NCI-H2081 (cell line): ENCODE measurements around the gene MTX1.
"Not testable (repeated sequence)": the region's sequence is repeated elsewhere in the genome, so short reads cannot be mapped to it uniquely, and the experiment has no call there.

Source experiments
- DNase-seq, 2 experiments: peaks; one replicate each; lab custom pipeline; 2025; lab: John Stamatoyannopoulos, UW

Gene MTX1

GRCh38 chr1:155188268-155188667 lies 20.2 kb upstream of the MTX1 start:
- DNase-seq, result no peak

DNA sequence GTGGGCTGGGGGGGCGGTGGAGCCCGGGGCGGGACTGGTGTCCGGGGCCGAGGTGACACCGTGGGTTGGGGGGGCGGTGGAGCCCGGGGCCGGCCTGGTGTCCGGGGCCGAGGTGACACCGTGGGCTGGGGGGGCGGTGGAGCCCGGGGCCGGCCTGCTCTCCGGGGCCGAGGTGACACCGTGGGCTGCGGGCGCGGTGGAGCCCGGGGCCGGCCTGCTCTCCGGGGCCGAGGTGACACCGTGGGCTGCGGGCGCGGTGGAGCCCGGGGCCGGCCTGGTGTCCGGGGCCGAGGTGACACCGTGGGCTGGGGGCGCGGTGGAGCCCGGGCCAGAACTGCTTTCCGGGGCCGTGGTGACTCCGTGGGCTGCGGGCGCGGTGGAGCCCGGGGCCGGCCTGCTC lies 18.6 kb upstream of the MTX1 start:
- DNase-seq, result not testable (repeated sequence)

DNA sequence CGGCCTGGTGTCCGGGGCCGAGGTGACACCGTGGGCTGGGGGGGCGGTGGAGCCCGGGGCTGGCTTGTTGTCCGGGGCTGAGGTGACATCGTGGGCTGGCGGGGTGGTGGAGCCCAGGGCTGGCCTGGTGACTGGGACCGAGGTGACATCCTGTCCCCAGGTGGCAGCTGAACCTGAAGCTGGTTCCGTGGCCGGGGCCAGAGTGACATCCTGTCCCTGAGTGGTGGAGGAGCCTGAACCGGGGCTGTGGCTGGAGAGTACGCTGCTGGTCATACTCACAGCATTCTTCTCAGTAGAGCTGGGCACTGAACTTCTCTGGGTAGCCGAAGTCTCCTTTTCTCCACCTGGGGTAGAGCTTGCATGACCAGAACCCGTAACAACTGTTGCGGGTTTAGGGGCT lies 16.6 kb upstream of the MTX1 start:
- no peak for DNase-seq

GRCh38 chr1:155192346-155193274 lies 15.9 kb upstream of the MTX1 start:
- DNase-seq, result peak; percentile 59 to 73

- peak; percentile 86 to 88 for DNase-seq
These were observed 15.1 kb upstream of the MTX1 start for GRCh38 chr1:155193275-155193990.

DNA sequence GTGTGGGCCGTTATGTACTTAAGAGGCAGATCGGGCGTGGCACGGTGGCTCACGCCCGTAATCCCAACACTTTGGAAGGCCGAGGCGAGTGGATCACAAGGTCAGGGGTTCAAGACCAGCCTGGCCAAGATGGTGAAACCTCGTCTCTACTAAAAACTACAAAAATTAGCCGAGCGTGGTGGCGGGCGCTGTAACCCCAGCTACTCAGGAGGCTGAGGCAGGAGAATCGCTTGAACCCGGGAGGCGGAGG lies 14.6 kb upstream of the MTX1 start:
- DNase-seq, result not testable (repeated sequence)

- no peak for DNase-seq
These were observed 13.0 kb upstream of the MTX1 start for GRCh38 chr1:155195201-155196102.

GRCh38 chr1:155196103-155196892 lies 12.2 kb upstream of the MTX1 start:
- no peak for DNase-seq

- DNase-seq, result no peak
These were observed 11.4 kb upstream of the MTX1 start for GRCh38 chr1:155196893-155197638.

DNA sequence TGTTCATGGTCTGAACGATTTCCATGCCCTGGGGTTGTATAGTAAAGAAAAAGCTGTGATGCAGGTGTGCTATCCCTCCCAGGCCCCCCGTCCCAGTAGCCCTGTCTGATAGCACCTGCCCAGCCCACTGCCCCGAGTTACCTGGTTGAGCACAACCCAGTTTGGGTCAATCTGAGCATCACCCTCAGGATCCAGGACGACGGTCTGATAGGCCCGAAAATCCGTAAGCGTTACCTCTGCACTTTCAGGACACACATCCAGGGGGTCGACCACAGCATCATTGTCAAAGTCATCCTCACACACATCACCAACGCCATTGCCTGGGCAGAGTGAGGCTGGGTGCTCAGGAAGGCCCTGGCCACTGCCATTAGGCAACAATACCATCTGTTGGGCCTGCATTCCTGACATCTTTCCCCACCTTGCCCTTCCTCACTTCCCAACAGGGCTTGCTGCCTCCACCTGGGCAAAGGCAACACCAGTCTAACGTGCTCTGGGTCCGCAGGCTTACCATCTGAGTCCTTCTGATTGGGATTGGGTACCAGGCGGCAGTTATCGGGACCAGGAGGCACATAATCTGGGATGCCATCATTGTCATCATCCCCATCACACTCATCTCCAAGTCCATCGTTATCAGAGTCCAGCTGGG lies 10.5 kb upstream of the MTX1 start:
- no peak for DNase-seq

GRCh38 chr1:155198547-155198906 lies 10.0 kb upstream of the MTX1 start:
- DNase-seq, result no peak

DNA sequence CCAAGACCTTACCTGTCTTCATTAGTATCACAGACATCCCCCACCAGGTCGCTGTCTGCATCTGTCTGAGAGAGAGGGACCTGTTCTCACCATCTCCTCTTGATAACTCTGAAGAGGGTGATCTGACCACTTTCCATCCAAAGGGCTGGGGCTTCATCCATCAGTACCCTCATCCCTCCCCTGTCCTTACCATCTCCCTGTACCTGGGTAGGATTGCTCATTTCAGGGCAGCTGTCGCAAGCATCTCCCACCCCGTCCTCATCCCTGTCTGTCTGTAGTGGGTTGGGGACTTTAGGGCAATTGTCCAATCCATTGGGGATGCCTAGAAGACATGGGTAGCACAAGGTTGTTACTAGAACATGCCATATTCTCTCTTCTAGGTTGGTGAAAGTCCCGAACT lies 8.7 kb upstream of the MTX1 start:
- no peak for DNase-seq

DNA sequence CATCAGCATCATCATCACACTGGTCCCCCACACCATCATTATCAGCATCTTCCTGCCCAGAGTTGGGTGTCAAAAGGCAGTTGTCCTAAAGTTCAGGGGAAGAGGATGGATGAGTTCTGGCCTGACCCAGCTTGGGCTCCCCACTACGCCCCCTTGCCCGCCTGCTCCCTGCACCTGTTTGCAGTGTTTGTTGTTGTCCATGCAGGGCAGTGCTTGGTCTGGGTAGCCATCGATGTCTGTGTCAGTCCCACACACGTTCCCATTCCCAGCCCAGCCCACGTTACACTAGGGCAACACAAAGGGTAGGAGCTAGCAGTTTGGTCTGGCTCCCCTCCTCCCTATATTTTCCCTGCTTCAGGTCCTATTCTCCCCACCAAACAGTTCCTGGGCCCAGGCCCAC lies 7.6 kb upstream of the MTX1 start:
- no peak for DNase-seq

DNA sequence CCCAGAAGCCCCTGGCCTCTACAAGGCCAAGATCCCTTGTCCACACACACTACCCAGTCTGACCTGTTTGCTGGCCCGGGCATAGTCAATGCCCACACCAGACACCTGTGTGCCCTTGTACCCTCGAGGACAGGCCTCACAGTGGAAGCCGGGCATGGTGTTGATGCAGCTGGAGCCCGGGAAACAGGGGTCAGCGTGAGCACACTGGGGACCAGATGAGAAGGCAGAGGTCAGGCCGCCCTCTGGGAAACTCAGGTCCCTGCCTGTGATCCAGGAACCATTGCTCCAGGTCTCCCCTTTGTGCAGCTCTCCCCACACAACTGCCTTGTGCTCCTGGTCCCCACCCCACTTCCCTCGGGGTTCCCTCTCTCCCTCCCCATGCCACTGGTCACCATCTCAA lies 6.3 kb upstream of the MTX1 start:
- no peak for DNase-seq

GRCh38 chr1:155202731-155203515 lies 5.6 kb upstream of the MTX1 start:
- no peak for DNase-seq

DNA sequence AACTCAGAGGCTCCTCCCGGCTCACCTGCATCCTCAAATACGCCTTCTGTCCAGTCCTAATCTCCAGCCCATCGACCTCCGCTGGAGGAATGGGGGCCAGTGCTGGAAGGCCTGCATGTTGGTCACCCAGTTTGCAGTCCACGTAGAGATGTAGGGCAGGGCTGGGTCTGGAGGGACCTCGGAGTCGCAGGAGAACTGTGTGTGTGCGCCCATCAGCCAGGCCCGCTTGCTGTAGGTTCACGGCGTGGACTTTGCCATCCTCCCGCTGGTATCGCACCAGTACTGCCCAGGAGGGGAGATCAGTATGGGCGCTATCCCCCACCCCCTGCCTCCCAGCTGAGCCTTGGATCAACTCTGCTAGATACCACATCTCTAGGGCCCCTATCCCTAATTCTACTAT lies 3.5 kb upstream of the MTX1 start:
- no peak for DNase-seq

GRCh38 chr1:155205969-155206593 lies 2.4 kb upstream of the MTX1 start:
- no peak for DNase-seq

GRCh38 chr1:155206891-155207805 lies 1.3 kb upstream of the MTX1 start:
- peak; percentile 90 to 92 for DNase-seq
